AG09319 (cell line): ENCODE measurements around the gene DYRK1A.

ENCODE experiments used
- DNase-seq: peaks from one replicate; pipeline ENCODE4 v3.0.0-alpha.2; 2010; ENCODE audit warnings: low read depth; ENCODE audit errors: extremely low read depth
- TF ChIP-seq, protein P1 (sequence below): IDR thresholded peaks from 2 replicates; pipeline ENCODE4 v1.5.1; 2011; ENCODE audit warnings: low read depth, mild to moderate bottlenecking, inconsistent platforms, low read length, moderate library complexity

The DYRK1A gene

DNA sequence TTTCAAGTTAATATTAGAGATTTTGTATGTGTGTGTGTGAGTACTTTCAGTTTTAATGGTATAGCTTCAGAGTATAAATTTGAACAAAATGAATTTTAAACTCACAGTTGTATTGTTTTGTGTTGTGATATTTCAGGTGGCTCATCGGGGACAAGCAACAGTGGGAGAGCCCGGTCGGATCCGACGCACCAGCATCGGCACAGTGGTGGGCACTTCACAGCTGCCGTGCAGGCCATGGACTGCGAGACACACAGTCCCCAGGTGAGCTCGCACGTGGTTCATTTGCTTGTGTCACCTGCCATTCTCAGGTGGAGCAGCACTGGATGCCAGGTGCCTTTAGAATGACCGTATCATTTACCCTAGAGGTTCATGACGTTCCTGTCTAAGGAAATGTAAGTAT is 139.4 kb downstream of the DYRK1A start:
- DNase-seq = no peak
- TF ChIP-seq, protein P1, sequence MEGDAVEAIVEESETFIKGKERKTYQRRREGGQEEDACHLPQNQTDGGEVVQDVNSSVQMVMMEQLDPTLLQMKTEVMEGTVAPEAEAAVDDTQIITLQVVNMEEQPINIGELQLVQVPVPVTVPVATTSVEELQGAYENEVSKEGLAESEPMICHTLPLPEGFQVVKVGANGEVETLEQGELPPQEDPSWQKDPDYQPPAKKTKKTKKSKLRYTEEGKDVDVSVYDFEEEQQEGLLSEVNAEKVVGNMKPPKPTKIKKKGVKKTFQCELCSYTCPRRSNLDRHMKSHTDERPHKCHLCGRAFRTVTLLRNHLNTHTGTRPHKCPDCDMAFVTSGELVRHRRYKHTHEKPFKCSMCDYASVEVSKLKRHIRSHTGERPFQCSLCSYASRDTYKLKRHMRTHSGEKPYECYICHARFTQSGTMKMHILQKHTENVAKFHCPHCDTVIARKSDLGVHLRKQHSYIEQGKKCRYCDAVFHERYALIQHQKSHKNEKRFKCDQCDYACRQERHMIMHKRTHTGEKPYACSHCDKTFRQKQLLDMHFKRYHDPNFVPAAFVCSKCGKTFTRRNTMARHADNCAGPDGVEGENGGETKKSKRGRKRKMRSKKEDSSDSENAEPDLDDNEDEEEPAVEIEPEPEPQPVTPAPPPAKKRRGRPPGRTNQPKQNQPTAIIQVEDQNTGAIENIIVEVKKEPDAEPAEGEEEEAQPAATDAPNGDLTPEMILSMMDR = no peak

DNA sequence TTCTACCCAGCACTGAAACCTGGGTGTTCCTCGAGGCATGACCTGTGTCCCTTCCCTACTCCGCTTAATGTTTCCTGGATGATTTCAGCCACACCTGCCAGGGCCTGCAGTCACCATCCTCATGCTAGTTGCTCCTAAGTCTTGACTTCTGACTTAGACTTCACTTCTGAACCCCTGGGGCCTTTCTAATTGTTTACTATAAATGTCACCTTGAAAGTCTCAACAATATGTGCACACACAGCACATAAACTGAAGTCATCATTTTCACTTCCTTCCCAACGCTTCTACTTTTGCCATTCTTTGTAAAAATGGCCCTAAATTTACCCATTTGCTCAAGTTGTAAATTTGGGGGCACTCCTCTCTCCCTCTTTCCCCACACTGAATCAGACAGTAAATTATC is 141.1 kb downstream of the DYRK1A start:
- TF ChIP-seq, protein P1 = no peak
- no peak for DNase-seq

DNA sequence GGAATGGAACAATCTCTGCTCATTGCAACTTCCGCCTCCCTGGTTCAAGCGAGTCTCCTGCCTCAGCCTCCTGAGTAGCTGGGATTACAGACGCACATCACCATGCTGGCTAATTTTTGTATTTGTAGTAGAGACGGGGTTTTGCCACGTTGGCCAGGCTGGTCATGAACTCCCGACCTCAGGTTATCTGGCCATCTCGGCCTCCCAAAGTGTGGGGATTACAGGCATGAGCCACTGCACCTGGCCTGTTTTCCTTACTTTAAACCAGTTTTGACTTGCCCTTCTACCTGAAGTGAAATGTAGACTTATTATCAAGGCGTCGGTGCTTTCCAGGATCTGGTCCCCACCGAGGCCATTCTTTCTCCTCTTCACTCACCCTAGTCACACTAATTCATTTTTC is 141.8 kb downstream of the DYRK1A start:
- no peak for DNase-seq
- TF ChIP-seq, protein P1 = no peak

DNA sequence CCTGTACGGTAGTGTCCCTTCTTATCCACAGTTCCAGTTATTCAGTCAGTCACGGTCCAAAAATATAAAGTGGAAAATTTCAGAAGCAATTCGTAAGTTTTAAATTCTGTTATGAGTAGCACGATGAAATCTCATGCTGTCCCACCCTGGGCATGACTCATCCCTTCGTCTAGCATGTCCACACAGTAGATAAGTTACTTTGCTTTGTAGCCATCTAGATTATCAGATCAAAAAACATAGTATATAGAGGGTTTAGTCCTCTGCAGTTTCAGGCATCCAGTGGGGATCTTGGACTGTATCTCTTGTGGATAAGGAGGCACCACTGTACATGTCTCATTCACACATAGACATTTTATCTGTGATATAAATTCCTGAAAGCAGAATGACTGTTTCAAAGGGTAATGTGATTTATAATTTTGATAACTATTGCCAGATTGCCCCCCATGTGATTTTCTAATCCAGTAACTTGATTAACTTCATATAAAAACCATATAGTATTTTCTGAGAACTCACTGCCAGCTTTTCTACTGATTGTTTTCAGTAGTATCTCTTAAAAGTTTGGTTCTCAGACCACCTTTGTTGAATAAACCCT is 143.3 kb downstream of the DYRK1A start:
- TF ChIP-seq, protein P1 = no peak
- no peak for DNase-seq

DNA sequence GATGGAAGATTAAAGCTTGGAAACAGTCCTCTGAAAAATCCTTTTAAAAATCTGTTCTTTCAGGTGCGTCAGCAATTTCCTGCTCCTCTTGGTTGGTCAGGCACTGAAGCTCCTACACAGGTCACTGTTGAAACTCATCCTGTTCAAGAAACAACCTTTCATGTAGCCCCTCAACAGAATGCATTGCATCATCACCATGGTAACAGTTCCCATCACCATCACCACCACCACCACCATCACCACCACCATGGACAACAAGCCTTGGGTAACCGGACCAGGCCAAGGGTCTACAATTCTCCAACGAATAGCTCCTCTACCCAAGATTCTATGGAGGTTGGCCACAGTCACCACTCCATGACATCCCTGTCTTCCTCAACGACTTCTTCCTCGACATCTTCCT is 145.3 kb downstream of the DYRK1A start:
- no peak for DNase-seq
- TF ChIP-seq, protein P1 = no peak

DNA sequence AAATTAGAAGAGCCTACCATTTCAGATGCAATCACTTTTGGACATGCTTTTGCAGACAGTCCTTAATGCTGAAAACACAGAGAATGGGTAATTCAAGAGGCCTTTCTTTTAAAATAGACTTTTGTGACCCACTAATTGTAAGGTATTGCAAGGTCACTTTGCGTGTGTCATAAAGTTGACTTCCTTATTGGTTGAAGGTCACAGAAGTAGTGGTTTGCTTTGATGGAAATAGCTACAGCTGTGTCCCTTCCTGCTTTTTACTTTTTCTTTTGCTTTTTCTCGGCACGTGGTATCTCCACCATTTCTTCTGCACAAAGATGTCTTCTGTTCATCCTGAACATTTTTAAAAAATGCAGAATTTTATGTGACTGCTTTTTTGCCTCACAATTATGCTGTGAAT is 146.8 kb downstream of the DYRK1A start:
- no peak for DNase-seq
- TF ChIP-seq, protein P1 = no peak

DNA sequence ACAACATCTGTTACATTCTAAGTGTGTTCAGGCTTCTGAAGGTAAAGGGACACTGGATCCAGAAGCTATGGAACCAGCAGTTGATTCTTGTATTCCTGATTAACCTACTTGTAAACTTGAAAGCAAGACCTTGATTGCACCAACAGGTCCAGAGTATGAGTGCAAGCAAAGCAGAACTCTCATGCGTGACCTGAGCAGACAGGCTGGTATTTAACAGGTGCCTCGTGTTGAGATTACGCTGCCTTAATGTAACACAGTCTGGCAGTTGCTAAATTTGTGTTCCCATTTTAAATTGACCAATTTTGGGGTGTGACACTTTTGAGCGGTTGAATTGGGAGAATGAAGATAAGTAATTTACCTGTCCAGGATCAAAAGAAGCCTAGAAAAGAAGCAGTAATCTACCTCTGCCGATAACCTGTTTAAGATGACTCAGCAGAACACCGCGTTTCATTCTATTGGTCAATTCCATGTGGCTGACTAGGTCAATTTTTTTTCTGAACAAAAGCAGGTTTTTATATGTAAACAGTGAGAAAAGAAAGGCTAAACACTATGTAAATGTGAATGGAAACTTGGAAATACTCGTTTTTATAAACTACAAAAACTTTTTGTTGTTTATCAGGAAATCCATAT is 147.6 kb downstream of the DYRK1A start:
- TF ChIP-seq, protein P1 = no peak
- DNase-seq = no peak
